Amygdala (tissue), 56 donors: Measurements from ENCODE around the gene ZNF227.
"Not testable (repeated sequence)": the region's sequence is repeated elsewhere in the genome, so short reads cannot be mapped to it uniquely, and the experiment has no call there.

Source experiments
- DNase-seq, 56 donors: peaks; one replicate each; lab custom pipeline; 2025; lab: John Stamatoyannopoulos, UW

The ZNF227 gene

DNA sequence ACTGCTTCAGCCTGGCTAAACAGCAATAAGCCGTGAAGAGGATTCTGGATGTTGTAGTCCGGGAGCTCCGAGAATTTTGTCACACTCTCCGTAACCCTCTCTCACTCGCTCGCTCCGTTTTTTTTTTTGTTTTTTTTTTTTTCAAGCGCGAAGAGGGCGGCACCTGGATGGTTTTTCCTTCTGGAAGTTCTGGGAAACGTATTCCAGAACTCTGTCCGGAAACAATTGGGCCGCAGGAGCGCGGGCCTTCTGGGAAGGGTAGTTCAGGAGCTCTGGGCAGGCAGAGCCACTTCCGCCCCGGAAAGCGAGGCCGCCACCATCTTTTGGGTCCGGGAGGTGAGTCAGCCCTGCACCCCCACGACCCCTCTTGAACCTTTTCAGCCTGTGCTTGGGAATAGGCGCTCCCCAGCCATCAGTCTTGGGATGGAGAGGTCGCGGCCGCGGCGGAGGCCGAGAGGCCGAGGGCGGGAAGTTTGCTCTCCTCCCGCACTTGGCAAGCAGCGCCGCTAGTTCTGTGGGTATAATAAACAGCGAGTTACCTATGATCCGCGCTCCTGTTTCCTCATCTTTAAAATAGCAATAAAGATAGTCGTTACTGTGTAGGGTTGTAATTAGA, at the start of gene ZNF227:
ZNF227 (plus strand) TSS at position 283 of the 616 bp plus-strand sequence. CDS start 5,261 bp downstream, outside the sequence.
- DNase-seq, result peak in 55 of 56 donors; percentile 30 to 91 (median 82)

DNA sequence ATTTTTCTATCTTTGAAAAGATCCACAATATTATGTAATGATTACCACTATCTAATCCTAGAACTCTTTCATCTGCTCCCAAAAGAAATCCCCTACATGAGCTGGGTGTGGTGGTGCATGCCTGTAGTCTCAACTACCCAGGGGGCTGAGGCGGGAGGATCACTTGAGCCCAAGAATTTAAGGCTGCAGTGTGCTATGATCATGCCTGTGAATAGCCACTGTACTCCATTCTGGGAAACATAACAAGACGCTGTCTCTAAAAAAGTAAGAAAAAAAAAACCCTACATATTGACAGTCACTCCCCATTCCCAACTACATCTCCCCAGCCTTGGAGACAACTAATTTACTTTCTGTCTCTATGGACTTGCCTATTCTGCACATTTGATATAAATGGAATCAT, 48.5 kb upstream of the ZNF227 start:
- DNase-seq, result no peak

DNA sequence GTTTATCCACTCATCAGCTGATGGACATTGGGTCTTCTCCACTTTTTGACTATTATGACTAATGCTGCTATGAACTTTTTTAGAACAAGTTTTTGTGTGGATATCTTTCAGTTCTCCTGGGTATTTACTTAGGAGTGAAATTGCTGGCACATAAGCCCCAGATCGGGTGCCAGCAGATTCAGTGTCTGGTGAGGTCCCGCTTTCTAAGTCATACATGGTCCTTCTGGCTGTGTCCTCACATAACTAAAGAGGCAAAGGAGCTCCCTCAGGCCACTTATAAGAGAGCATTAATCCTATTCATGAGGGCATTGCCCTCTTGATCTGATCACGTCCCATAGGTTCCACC, 48.0 kb upstream of the ZNF227 start:
- DNase-seq, result peak in 2 of 56 donors; percentile 12 to 30

DNA sequence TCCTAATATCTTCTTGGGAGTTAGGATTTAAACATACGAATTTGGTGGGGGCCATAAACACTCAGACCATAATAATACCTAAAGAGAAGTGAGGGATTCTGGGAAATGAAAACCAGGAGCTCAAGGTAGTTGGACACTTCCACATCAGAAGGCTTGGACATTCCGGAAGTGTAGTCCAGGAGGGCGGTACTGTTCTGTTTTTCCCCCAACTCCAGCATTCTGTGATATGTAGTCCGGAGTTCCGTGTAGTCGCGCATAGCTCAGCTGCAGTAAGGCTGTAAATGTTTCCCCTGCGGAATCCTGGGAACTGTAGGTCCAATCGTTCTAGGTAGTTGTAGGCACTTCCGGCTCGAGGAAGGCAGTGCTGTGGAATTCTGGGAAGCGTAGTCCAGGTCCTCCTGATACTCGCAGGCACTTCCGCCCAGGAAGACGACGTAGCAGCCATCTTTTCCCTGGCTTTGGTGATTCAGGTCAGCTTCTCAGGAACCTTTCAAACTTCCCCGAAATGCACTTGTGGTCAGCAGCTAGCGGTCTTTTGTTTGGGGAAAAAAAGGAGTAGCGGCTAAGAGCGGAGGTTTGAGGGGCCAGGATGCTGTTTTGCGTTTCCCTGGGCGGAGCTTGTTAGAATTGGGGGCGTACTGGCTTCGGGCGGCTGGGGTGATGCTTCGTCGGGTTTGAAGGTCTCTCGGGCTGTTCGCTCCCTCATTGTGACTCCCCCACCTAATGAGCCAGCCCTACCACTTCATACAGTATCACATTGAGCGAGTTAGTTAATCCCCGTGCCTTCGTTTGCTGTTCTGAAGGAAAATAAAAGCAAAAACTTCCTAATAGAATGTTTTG, 47.4 kb upstream of the ZNF227 start, which contains the start of gene ZNF226:
ZNF226 (plus strand) TSS at position 428 of the 840 bp plus-strand sequence. CDS start 4,981 bp downstream, outside the sequence.
- peak; percentile 45 to 99 (median 92) for DNase-seq

DNA sequence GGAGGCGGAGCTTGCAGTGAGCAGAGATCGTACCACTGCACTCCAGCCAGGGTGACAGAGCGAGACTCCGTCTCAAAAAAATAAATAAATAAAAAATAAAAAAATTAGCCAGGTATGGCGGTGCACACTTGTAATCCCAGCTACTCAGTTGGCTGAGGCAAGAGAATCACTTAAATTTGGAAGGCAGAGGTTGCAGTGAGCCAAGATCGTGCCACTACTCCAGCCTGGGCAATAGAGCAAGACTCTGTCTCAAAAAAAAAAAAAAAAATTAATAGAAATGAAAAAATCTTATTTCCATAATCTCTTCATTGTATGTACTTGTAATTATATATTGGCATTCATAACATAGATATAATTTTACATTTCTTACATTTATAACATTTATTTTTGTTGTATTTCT, 41.7 kb upstream of the ZNF227 start:
- DNase-seq, result not testable (repeated sequence)

DNA sequence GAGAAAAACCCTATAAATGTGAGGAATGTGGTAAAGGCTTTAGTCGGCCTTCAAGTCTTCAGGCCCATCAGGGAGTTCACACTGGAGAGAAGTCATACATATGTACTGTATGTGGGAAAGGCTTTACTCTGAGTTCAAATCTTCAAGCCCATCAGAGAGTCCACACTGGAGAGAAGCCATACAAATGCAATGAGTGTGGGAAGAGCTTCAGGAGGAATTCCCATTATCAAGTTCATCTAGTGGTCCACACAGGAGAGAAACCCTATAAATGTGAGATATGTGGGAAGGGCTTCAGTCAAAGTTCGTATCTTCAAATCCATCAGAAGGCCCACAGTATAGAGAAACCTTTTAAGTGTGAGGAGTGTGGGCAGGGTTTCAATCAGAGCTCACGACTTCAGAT, 35.7 kb upstream of the ZNF227 start:
- no peak for DNase-seq

DNA sequence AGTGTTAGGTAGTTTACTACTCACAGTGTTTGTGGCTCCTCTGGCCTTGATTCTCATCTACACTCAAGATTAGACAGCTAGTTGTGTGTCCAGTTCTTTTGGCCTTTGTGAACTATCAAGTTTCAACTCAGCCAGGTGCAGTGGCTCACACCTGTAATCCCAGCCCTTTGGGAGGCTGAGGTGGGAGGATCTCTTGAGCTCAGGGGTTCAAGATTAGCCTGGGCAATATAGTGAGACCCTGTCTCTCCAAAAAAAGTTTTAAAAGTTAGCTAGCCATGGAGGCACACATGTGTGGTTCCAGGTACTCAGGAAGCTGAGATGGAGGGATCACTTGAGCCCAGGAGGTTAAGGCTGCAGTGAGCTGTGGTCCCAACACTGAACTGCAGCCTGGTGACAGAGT, 31.4 kb upstream of the ZNF227 start:
- no peak for DNase-seq

DNA sequence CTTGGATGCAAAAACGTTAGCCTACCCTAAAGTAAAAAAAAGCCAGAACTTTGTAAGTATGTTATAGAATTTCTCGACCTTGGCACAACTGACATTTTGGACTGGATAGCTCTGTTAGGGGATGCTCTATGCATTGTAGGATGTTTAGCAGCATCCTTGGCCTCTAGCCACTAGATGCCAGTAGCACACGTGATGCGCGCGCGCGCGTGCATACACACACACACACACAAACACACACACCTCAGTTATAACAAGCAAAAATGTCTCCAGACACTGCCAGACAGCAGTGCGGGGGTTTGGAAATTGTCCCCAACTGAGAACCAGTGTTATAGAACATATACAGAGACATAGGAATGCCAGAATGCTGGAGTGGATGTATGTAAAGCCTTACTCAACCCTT, 30.2 kb upstream of the ZNF227 start:
- DNase-seq, result no peak

DNA sequence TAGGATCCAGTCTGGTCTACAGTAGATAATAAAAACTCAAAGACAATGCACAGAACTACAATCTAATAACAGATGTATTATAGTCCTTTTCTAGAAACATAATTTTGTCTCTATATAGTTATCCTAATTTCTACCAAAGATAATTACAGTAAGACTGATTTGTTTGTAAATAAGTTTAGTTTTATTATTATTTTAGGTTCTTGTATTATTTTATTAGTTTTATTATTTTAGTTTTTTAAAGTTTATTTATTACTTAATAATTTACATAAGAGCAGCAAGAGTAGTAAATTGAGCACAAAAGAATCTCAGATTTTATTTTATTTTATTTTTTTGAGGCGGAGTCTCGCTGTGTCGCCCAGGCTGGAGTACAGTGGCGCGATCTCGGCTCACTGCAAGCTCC, 22.3 kb upstream of the ZNF227 start:
- DNase-seq, result no peak

DNA sequence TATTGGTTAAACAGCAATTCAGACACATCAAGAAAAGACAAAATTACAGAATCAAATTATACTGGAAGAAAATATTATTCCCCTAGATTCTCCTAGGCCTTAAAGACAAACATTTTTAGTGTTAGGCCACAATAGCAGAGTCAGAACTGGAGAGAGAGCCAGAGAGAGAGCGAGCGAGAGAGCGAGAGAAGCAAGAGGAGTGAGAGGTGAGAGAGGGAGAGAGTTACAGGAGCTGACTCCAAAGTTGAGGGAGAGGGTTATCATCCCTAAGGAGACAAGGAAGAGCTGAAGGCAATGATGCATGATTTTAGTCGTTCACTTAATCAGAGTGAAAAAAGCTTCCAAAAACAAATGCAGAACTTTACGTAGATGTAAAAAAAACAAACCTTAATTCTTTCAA, 20.2 kb upstream of the ZNF227 start:
- DNase-seq, result no peak

DNA sequence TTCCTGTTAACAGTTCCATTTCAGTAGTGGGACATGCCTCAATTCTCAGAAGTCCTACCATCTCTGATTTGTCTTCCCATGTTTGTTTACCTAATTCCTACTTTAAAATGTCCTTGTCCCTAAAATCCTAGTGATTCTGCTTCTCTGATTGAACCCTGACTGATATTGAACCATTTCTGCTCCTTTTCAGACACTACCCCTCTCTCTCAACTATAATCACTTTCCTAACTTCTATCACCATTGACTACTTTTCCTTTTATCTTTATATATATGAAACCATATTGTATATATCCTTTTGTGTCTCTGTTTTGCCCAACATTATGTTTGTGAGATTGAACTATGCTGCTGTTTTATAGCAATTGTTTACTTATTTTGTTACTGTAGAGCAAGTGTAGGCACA, 15.6 kb upstream of the ZNF227 start:
- DNase-seq, result no peak

DNA sequence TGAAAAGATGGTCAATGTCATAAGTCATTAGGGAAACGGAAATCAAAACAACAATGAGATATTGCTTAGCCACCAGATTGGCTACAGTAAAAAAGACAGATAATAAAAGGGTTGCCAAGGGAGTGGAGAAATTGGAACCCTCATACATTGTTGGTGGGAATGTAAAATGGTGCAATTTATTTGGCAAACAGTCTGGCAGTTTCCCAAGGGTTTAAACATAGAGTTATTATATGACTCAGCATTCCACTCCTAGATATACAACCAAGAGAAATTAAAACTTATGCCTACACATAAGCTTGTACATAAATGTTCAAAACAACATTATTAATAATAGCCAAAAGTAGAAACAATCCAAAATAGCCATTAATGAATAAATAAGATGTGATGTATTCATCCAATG, 9.9 kb upstream of the ZNF227 start:
- DNase-seq, result no peak

DNA sequence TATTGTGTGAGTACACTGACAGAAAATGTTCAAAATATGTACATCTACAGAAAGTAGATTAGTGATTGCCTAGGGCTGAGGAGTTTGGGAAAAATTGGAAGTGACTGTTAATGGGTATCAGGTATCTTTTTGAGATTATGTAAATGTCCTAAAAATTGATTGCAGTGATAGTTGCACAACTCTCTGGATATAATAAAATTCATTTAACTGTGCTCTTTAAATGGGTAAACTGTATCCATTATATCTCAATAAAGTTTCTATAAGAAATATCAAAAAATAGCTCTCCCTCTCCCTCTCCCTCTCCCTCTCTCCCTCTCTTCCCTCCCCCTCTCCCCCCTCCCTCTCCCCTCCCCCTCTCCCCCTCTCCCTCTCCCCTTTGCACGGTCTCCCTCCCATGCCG, 9.4 kb upstream of the ZNF227 start:
- DNase-seq, result no peak

DNA sequence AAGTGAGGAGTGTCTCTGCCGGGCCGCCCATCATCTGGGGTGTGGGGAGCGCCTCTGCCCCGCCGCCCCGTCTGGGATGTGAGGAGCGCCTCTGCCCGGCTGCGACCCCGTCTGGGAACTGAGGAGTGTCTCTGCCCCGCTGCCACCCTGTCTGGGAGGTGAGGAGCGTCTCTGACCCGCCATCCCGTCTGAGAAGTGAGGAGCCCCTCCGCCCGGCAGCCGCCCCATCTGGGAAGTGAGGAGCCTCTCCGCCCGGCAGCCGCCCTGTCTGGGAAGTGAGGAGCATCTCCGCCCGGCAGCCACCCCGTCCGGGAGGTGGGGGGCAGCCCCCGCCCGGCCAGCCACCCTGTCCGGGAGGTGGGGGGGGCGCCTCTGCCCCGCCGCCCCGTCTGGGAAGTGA, 8.5 kb upstream of the ZNF227 start:
- DNase-seq, result not testable (repeated sequence)

DNA sequence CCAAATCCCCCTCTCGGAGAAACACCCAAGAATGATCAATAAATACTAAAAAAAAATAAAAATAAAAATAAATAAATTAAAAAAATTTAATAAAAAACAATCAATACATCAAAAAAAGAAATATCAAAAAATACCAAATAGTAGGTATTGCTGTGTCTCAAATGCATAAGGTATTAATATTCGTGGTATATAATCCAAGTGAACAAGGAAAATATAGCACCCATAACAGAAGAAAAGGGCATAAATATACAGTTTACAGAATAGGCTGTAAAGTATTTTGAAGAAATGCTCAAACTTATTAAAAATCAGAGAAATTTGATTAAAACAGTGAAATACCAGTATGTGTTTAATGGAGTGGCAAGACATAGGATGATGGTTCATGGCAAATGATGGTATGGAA, 7.6 kb upstream of the ZNF227 start:
- DNase-seq, result no peak

DNA sequence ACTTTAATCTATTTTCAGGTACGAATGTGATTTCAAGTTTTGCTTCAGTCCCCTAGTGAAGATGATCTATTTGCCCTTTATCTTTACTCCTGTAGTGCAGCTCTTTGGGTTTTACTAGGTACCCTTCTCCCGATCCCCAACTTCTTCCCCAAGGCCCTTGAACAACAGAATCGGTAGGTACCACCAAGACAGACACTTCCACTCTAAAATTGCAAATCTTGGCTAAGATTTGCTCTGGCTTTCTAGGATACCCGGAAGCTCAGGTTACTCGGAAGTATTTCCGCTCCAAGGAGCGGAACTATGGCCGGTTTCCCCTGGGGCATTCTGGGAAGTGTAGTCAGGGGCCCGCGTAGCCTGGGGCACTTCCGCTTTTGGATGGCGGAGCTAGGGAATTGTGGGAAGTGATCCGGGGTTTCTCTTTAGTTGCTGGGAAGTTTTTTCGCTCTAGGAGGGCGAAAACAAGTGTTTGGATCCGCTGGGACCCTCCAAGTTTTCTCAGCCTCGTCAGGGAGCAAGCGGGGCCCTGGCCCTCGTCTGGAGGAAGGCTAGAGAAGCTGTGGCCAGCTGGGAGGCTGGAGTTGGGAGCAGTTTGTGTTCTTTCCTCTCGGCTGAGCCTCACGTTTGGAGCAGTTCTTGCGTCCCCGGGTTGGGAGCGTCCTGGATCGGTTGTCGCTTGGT, 5.1 kb upstream of the ZNF227 start:
- peak in 55 of 56 donors; percentile 16 to 93 (median 81) for DNase-seq

DNA sequence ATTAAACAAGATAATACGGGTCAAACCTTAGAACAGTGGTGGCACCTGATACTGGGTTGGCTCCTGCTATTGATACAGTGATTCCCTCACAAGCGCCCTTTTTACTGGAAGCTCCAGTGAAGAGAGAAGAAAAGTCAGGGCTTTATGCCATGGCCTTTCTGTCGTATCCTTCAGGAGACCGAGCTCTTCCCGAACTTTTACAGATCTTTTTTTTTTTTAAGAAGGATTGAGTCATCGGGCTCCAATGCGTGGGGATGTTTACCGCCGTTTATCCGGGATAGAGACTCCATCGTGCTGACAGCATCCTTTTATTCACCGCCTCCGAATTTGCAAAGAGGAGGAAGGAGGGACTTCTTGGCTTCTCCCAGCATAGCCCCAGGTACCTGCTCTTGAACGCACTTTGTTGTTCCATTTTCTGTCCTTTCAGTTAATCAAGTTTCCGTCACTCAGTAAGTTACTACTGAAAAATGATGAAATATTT, 574 bp downstream of the ZNF227 start:
- DNase-seq, result peak in 14 of 56 donors; percentile 0 to 54 (median 8)

DNA sequence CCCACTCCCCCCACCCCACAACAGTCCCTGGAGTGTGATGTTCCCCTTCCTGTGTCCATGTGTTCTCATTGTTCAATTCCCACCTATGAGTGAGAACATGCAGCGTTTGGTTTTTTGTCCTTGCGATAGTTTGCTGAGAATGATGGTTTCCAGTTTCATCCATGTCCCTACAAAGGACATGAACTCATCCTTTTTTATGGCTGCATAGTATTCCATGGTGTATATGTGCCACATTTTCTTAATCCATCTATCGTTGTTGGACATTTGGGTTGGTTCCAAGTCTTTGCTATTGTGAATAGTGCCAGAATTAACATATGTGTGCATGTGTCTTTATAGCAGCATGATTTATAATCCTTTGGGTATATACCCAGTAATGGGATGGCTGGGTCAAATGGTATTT, 7.6 kb downstream of the ZNF227 start:
- DNase-seq, result not testable (repeated sequence)

DNA sequence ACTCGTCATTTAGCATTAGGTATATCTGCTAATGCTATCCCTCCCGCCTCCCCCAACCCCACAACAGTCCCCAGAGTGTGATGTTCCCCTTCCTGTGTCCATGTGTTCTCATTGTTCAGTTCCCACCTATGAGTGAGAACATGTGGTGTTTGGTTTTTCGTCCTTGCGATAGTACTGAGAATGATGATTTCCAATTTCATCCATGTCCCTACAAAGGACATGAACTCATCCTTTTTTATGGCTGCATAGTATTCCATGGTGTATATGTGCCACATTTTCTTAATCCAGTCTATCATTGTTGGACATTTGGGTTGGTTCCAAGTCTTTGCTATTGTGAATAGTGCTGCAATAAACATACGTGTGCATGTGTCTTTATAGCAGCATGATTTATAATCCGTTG, 8.4 kb downstream of the ZNF227 start:
- DNase-seq, result not testable (repeated sequence)

DNA sequence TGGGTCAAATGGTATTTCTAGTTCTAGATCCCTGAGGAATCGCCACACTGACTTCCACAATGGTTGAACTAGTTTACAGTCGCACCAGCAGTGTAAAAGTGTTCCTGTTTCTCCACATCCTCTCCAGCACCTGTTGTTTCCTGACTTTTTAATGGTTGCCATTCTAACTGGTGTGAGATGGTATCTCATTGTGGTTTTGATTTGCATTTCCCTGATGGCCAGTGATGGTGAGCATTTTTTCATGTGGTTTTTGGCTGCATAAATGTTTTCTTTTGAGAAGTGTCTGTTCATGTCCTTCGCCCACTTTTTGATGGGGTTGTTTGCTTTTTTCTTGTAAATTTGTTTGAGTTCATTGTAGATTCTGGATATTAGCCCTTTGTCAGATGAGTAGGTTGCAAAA, 9.0 kb downstream of the ZNF227 start:
- not testable (repeated sequence) for DNase-seq

DNA sequence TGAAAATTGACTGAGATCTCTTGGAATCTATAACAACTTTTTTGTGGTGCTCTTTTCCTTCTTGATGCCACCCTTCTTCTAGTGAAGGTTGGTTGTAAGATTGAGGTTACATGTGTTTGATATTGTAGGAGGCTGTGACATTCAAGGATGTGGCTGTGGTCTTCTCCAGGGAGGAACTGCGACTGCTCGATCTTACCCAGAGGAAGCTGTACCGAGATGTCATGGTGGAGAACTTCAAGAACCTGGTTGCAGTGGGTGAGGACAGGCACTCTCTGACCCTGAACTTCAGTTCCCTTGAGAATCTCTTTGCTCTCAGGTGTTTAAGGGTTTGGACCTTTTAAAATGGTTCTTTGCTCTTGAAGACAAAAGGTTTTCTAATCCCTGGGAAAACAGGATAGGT, 16.0 kb downstream of the ZNF227 start:
- no peak for DNase-seq
